ENCODE results near the gene CDH19. TPM values are rescaled to one million over a fixed set of nuclear protein-coding genes. Genes with fewer than 3 reads are reported as not detected.

CDH19 gene
- total and polyA plus RNA-seq, 2 of the 4 experiments (the other 2 are of a cell fraction), result not detected

- no peak for TF ChIP-seq MXI1 (IDR thresholded peaks at IDR 0.05; ENCODE audit: borderline replicate concordance, low read depth, low read length)
- no peak for TF ChIP-seq CHD1 (IDR thresholded peaks at IDR 0.05; ENCODE audit: low read depth, low read length)
- TF ChIP-seq RCOR1 (IDR thresholded peaks at IDR 0.05; ENCODE audit: insufficient replicate concordance, low read length), result no peak
- TF ChIP-seq FOS (IDR thresholded peaks at IDR 0.05; ENCODE audit: low read depth, low read length), result no peak
- no peak for TF ChIP-seq MAZ (IDR thresholded peaks at IDR 0.05; ENCODE audit: borderline replicate concordance, low read depth, low read length)
- no peak for TF ChIP-seq CEBPB (IDR thresholded peaks at IDR 0.05; ENCODE audit: low read depth, low read length)
- TF ChIP-seq ELK1 (IDR thresholded peaks at IDR 0.05; ENCODE audit: borderline replicate concordance, low read depth, low read length), result no peak
- no peak for TF ChIP-seq NFE2L2 (IDR thresholded peaks at IDR 0.05; ENCODE audit: low read depth, low read length)
- TF ChIP-seq CTCF (conservative IDR thresholded peaks at IDR 0.05; ENCODE audit: low read depth, low read length), result no peak
- no peak for TF ChIP-seq USF2 (IDR thresholded peaks at IDR 0.05; ENCODE audit: low read depth, low read length)
- TF ChIP-seq MAFK (IDR thresholded peaks at IDR 0.05; ENCODE audit: low read depth, low read length), result no peak
- no peak for TF ChIP-seq POLR2A (IDR thresholded peaks at IDR 0.05; ENCODE audit: low read depth, low read length)
- no peak for TF ChIP-seq RFX5 (IDR thresholded peaks at IDR 0.05; ENCODE audit: low read depth, low read length)
- no peak for TF ChIP-seq SMC3 (IDR thresholded peaks at IDR 0.05; ENCODE audit: low read depth, low read length)
- TF ChIP-seq RAD21 (IDR thresholded peaks at IDR 0.05; ENCODE audit: low read length), result no peak
- TF ChIP-seq BHLHE40 (IDR thresholded peaks at IDR 0.05; ENCODE audit: low read depth, low read length), result no peak
- Histone ChIP-seq H3K23ac (ENCODE audit: low read depth, low read length) (no peak overlapping the region), H3K27ac (ENCODE audit: insufficient read depth, low read length) (no peak overlapping the region), H3K4me1 (ENCODE audit: control insufficient read depth, insufficient read depth, low read length) (no peaks in the 10 kb centered on the region), H3K27me3 (ENCODE audit: control insufficient read depth, insufficient read depth, low read length) (no peaks in the 10 kb centered on the region), H3K36me3 (ENCODE audit: control insufficient read depth, insufficient read depth, low read length) (no peaks in the 10 kb centered on the region), H2BK5ac (ENCODE audit: low read depth, low read length, poor library complexity, severe bottlenecking) (no peak overlapping the region), H3K4ac (ENCODE audit: low read depth, low read length) (no peak overlapping the region), H3K9me1 (ENCODE audit: insufficient read depth, low read length) (no peaks in the 10 kb centered on the region), H3K79me1 (ENCODE audit: low read depth in 1 of 2, low read length in 2 of 2) (no peaks in the 10 kb centered on the region), H2AK5ac (ENCODE audit: low read depth, low read length) (no peak overlapping the region), H2BK120ac (ENCODE audit: low read depth, low read length) (no peak overlapping the region), H3K56ac (ENCODE audit: extremely low read depth, insufficient read depth, low read length) (no peak overlapping the region), H4K91ac (ENCODE audit: insufficient read depth, low read depth, low read length) (no peak overlapping the region), H3K9ac (ENCODE audit: low read depth, low read length) (no peak overlapping the region), H4K5ac (ENCODE audit: low read depth, low read length) (no peak overlapping the region), H3K18ac (ENCODE audit: low read depth, low read length) (no peak overlapping the region), H3K4me3 (ENCODE audit: insufficient read depth, low read depth, low read length) (no peak overlapping the region), H3K9me3 (ENCODE audit: control insufficient read depth, insufficient read depth, low read length) (0 out of 2 replicates have a peak, but pooled peaks cover 2% of the 10 kb centered on the region), H3K4me2 (ENCODE audit: low read depth, low read length) (no peak overlapping the region), H2BK15ac (ENCODE audit: low read depth, low read length) (no peak overlapping the region), H3K14ac (replicated peaks; ENCODE audit: low read depth, low read length) (no peak overlapping the region), H4K20me1 (ENCODE audit: insufficient read depth, low read length) (no peaks in the 10 kb centered on the region), H2BK20ac (ENCODE audit: low read depth, low read length) (no peak overlapping the region), H2AFZ (replicated peaks; ENCODE audit: low read length, poor library complexity) (no peak overlapping the region), H2AK9ac (replicated peaks; ENCODE audit: low read depth, low read length, poor library complexity) (no peak overlapping the region), H4K8ac (ENCODE audit: low read depth in 2 of 2, low read length in 2 of 2) (no peak overlapping the region)
- dilution Hi-C loops (cut with HindIII; ENCODE audit: low sequenced_read_pairs, unreplicated experiment) (no loop called here), in situ Hi-C loops (cut with MboI; ENCODE audit: low sequenced_read_pairs) (no loop called here), intact Hi-C loops (cut with micrococcal nuclease) (no loop called here)
- ATAC-seq (ENCODE audit: low read depth) (no peak), DNase-seq (no peak)
- BruUV-seq (replicated peaks), result no TSS peak
- ChIA-PET POLR2A (ENCODE audit: unreplicated experiment) (no interaction called here), CTCF (no interaction called here)
- WGBS, 2 experiments (ENCODE audit: extremely low coverage in 2 of 2, insufficient read length in 1 of 2), result no CpG with 5 or more reads among the region's 3 CpGs
These were observed 95.0 kb downstream of the CDH19 start for GRCh38 chr18:66508937-66509336.

Measured in IMR-90 (cell line).